Measurements from ENCODE around the gene LITAF.
"Not testable (repeated sequence)": the region's sequence is repeated elsewhere in the genome, so short reads cannot be mapped to it uniquely, and the experiment has no call there.

- not testable (repeated sequence) for TF ChIP-seq POLR2A (IDR thresholded peaks at IDR 0.05; ENCODE audit: low read length); GATA1 (IDR thresholded peaks at IDR 0.05; ENCODE audit: low read depth, low read length)
Measured at GRCh38 chr16:11593076-11593475, 6.4 kb upstream of the LITAF start.
